Keratinocyte (primary cell): Measurements from ENCODE around the gene BEAN1. TPM values are rescaled to one million over a fixed set of nuclear protein-coding genes. Genes with fewer than 3 reads are reported as not detected.

ENCODE experiments used
- DNase-seq: peaks from one replicate; pipeline ENCODE4 v3.0.0-alpha.2; 2011; ENCODE audit warnings: low read depth, missing footprints, low spot score
- FAIRE-seq: peaks from 2 replicates; lab custom pipeline; 2011; peaks lifted over from hg19 to GRCh38; lab: Jason Lieb, UNC
- H2AFZ ChIP-seq: 2 replicates; pipeline ENCODE4 v1.6.0; 2012; ENCODE audit warnings: low read length, control low read depth, inconsistent platforms; ENCODE audit not compliant: control insufficient read depth
- H3K27ac ChIP-seq: 2 replicates; pipeline ENCODE4 v1.5.1; 2011; ENCODE audit warnings: low read length; ENCODE audit not compliant: control insufficient read depth, insufficient read depth
- H3K27me3 ChIP-seq: 3 replicates; pipeline ENCODE4 v1.6.0; 2011; ENCODE audit warnings: low read length; ENCODE audit not compliant: control insufficient read depth, insufficient read depth; ENCODE audit errors: extremely low read depth
- H3K36me3 ChIP-seq, 2 experiments: 2 replicates in 1 of 2; 3 replicates in 1 of 2; pipeline ENCODE4 v1.5.1; 2011; ENCODE audit warnings: low read length in 2 of 2, mild to moderate bottlenecking in 1 of 2; ENCODE audit not compliant: control insufficient read depth in 2 of 2, insufficient read depth in 2 of 2; ENCODE audit errors: extremely low read depth in 1 of 2
- H3K4me1 ChIP-seq: 3 replicates; pipeline ENCODE4 v1.5.1; 2011; ENCODE audit warnings: low read length; ENCODE audit not compliant: control insufficient read depth, insufficient read depth; ENCODE audit errors: extremely low read depth
- H3K4me2 ChIP-seq: 3 replicates; pipeline ENCODE4 v1.6.0; 2011; ENCODE audit warnings: low read depth, low read length; ENCODE audit not compliant: control insufficient read depth, insufficient read depth; ENCODE audit errors: extremely low read depth
- H3K4me3 ChIP-seq, 3 experiments: fragments of 200-600 bp in 1 of 3; sonication (generic) in 1 of 3; 2 replicates in 2 of 3; 3 replicates in 1 of 3; pipeline ENCODE4 v1.5.1; 2011 to 2016; ENCODE audit warnings: low read length in 3 of 3, mild to moderate bottlenecking in 3 of 3, control low read depth in 2 of 3, inconsistent platforms in 1 of 3, low read depth in 1 of 3, mixed read lengths in 1 of 3, mixed run types in 1 of 3, moderate library complexity in 1 of 3; ENCODE audit not compliant: control insufficient read depth in 2 of 3, insufficient read depth in 2 of 3; ENCODE audit errors: extremely low read depth in 1 of 3
- H3K79me2 ChIP-seq: 2 replicates; pipeline ENCODE4 v1.6.0; 2012; ENCODE audit warnings: low read length; ENCODE audit not compliant: control insufficient read depth, insufficient read depth
- H3K9ac ChIP-seq: 3 replicates; pipeline ENCODE4 v1.6.0; 2011; ENCODE audit warnings: low read length; ENCODE audit not compliant: control insufficient read depth, insufficient read depth; ENCODE audit errors: extremely low read depth
- H3K9me1 ChIP-seq: 3 replicates; pipeline ENCODE4 v1.6.0; 2011; ENCODE audit warnings: low read length; ENCODE audit not compliant: control insufficient read depth, insufficient read depth; ENCODE audit errors: extremely low read depth
- H3K9me3 ChIP-seq: 2 replicates; pipeline ENCODE4 v1.5.1; 2012; ENCODE audit warnings: low read depth, low read length; ENCODE audit not compliant: control insufficient read depth
- H4K20me1 ChIP-seq: 3 replicates; pipeline ENCODE4 v1.6.0; 2011; ENCODE audit warnings: low read length; ENCODE audit not compliant: control insufficient read depth, insufficient read depth; ENCODE audit errors: extremely low read depth
- EZH2 ChIP-seq: IDR thresholded peaks from one replicate; pipeline ENCODE4 v1.6.1; 2012; ENCODE audit warnings: inconsistent platforms, mild to moderate bottlenecking, low read length, moderate library complexity
- dilution Hi-C: fragments of 300-500 bp; cut with MboI; formaldehyde crosslinking; loops from one replicate; pipeline ENCODE4 v1.7.0; 2020; ENCODE audit warnings: low sequenced_read_pairs; ENCODE audit not compliant: extremely low pct_ligation_motif_present
- polyA plus RNA-seq, 5 experiments: library from polyadenylated mRNA; depleted of rRNA in 3 of 5; stranded (reverse) in 3 of 5; stranded (forward) in 1 of 5; unstranded in 1 of 5; fragments of >200 nt; gene quantifications; 1 replicate in 1 of 5; 2 replicates in 3 of 5; 3 replicates in 1 of 5; pipeline versions ENCODE4 v1.2.1 to v1.2.3, GENCODE V29; 2011 to 2012; ENCODE audit warnings: missing spikeins in 2 of 5, low read depth in 1 of 5, low replicate concordance in 1 of 5
- TF ChIP-seq, protein P1 (sequence below), 3 experiments: IDR thresholded peaks in 1 of 3; conservative IDR thresholded peaks in 1 of 3; optimal IDR thresholded peaks in 1 of 3; 2 replicates in 2 of 3; 3 replicates in 1 of 3; pipeline versions ENCODE3 to v1.5.1; 2011; ENCODE audit warnings: low read length in 3 of 3, mild to moderate bottlenecking in 3 of 3, moderate library complexity in 2 of 3, control low read depth in 1 of 3, inconsistent platforms in 1 of 3; ENCODE audit not compliant: insufficient read depth in 2 of 3; ENCODE audit errors: extremely low read depth in 1 of 3

The BEAN1 gene
- polyA plus RNA-seq, 1 donor (not counting 4 experiments of a cell fraction or from before 2014, with no cell fraction given) = 0.24 TPM

DNA sequence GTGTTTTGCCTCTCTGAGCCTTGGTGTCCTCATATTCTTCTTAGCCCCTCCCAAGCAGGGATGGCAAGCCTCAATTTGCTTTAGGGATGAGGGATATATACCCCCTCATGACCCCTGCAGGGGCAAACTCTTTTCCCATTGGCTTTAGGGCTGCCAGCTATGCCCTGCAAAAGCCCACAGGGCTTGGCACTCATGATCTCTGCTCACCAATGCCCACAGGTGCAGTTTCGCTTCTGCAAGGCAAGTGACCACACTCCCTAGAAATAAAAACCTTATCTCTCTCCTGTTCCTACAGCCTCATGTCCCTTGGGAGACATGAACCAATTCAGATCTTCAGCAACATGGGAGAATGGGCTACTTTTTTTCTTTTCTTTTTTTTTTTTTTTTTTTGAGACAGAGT is 8.8 kb downstream of the BEAN1 start:
- no peak for FAIRE-seq
- no peak overlapping the region for H3K4me2 ChIP-seq

DNA sequence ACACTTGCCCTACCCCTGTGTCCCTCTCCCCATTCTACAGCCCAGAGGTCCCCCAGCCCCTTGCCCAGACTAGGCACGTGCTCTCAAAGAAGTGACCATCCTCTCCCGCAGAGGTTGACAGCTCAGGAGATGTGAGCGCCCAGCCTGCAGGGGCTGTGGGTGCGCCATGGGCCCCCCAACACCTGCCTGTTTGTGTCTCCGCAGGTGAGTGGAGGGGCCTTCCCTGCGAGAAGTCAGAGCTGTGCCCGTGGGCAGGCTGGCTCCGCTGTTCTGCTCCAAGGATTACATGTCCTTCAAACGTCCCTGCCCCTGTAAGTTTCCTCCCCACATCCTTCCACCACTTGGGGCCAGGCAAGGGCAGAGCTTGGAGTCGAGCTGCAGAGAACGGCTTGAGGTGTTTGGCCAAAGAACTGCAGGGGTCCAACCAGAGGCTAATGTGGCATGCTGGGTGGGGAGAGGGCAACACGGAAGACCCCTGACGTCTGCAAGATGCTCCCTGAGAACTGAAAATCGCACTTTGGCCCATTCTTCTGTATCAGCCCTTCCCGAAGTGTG is 10.4 kb downstream of the BEAN1 start:
- peaks cover 6% of the 10 kb centered on the region for H3K4me1 ChIP-seq
- H3K27ac ChIP-seq = no peak overlapping the region
- H3K9me1 ChIP-seq = no peaks in the 10 kb centered on the region
- FAIRE-seq = no peak
- H3K9ac ChIP-seq = no peak overlapping the region
- no peaks in the 10 kb centered on the region for H3K36me3 ChIP-seq
- DNase-seq = no peak
- H3K9me3 ChIP-seq = no peaks in the 10 kb centered on the region
- H3K4me3 ChIP-seq = no peak overlapping the region
- no peak overlapping the region for H2AFZ ChIP-seq
- peaks cover 5% of the 10 kb centered on the region for H3K27me3 ChIP-seq
- no peaks in the 10 kb centered on the region for H3K79me2 ChIP-seq
- no peaks in the 10 kb centered on the region for H4K20me1 ChIP-seq
- no peak overlapping the region for H3K4me2 ChIP-seq
- TF ChIP-seq, protein P1, sequence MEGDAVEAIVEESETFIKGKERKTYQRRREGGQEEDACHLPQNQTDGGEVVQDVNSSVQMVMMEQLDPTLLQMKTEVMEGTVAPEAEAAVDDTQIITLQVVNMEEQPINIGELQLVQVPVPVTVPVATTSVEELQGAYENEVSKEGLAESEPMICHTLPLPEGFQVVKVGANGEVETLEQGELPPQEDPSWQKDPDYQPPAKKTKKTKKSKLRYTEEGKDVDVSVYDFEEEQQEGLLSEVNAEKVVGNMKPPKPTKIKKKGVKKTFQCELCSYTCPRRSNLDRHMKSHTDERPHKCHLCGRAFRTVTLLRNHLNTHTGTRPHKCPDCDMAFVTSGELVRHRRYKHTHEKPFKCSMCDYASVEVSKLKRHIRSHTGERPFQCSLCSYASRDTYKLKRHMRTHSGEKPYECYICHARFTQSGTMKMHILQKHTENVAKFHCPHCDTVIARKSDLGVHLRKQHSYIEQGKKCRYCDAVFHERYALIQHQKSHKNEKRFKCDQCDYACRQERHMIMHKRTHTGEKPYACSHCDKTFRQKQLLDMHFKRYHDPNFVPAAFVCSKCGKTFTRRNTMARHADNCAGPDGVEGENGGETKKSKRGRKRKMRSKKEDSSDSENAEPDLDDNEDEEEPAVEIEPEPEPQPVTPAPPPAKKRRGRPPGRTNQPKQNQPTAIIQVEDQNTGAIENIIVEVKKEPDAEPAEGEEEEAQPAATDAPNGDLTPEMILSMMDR (optimal IDR thresholded peaks at IDR 0.05 in 1 of 3, IDR thresholded peaks at IDR 0.05 in 1 of 3, conservative IDR thresholded peaks at IDR 0.05 in 1 of 3; ENCODE audit: extremely low read depth in 1 of 3, insufficient read depth in 2 of 3, low read length in 3 of 3) = no peak
- TF ChIP-seq EZH2 = no peak
- dilution Hi-C loops = no loop called here

More for the DNA sequence above, 8.8 kb downstream of the BEAN1 start:
- Histone ChIP-seq H3K9me3 (no peaks in the 10 kb centered on the region), H3K9ac (no peak overlapping the region), H3K36me3 (no peaks in the 10 kb centered on the region), H3K9me1 (no peaks in the 10 kb centered on the region), H2AFZ (no peak overlapping the region), H3K4me3 (no peak overlapping the region), H3K4me1 (no peaks in the 10 kb centered on the region), H3K27me3 (peaks cover 5% of the 10 kb centered on the region), H3K79me2 (no peaks in the 10 kb centered on the region), H4K20me1 (no peaks in the 10 kb centered on the region), H3K27ac (no peak overlapping the region)
- dilution Hi-C loops = no loop called here
- no peak for TF ChIP-seq EZH2
- TF ChIP-seq, protein P1 (optimal IDR thresholded peaks at IDR 0.05 in 1 of 3, IDR thresholded peaks at IDR 0.05 in 1 of 3, conservative IDR thresholded peaks at IDR 0.05 in 1 of 3; ENCODE audit: extremely low read depth in 1 of 3, insufficient read depth in 2 of 3, low read length in 3 of 3) = no peak
- DNase-seq = no peak
